ENCODE measurements around the gene UCHL1. TPM values are rescaled to one million over a fixed set of nuclear protein-coding genes. Genes with fewer than 3 reads are reported as not detected.
"Not testable (repeated sequence)": the region's sequence is repeated elsewhere in the genome, so short reads cannot be mapped to it uniquely, and the experiment has no call there.

Gene UCHL1
- total RNA-seq, 2 experiments from 2014 or later, result 0.34 to 0.37 TPM

DNA sequence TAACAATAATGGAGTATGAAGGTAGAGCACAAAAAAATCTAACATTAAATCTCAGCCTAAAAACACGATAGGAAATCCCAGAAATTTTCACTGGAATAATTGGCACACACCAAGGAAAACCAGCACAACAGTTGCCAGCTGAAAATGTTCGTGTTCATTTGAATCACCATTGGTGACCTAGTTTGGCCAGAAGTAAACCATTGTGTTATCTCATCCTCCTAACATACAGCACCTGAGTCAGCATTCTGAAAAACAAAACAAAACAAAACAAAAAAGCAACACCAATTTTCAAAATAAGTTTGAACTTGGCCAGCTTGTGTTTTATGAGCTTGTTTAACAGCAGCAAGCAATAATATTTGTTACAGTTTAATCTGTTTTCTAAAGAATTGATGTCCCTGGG, 41.1 kb downstream of the UCHL1 start:
- DNase-seq, result no peak
- CTCF ChIA-PET, result no interaction called here
- Mint-ChIP-seq H3K9me3 (ENCODE audit: insufficient read depth) (peaks cover 10% of the 10 kb centered on the region), H3K27me3 (ENCODE audit: low read depth) (no peaks in the 10 kb centered on the region), H3K36me3 (ENCODE audit: low read depth) (no peaks in the 10 kb centered on the region), H3K4me3 (no peak overlapping the region), H3K4me1 (ENCODE audit: low read depth) (no peaks in the 10 kb centered on the region), H3K27ac (no peak overlapping the region)
- POLR2A ChIA-PET, result no interaction called here
- ATAC-seq, result no peak

DNA sequence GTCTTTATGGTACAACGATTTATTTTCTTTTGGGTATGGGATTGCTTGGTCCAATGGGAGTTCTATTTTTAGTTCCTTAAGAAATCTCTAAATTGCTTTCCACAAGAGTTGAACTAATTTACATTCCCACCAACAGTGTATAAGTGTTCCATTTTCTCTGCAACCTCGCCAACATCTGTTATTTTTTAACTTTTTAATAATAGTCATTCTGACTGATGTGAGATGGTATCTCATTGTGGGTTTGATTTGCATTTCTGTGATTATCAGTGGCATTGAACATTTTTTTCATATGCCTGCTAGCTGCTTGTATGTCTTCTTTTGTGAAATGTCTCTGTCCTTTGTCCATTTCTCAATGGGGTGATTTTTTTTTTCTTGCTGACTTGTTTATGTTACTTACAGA, 42.8 kb downstream of the UCHL1 start:
- peaks cover 10% of the 10 kb centered on the region for H3K9me3 Mint-ChIP-seq (ENCODE audit: insufficient read depth)
- no peak overlapping the region for H3K27ac Mint-ChIP-seq
- no peaks in the 10 kb centered on the region for H3K4me1 Mint-ChIP-seq (ENCODE audit: low read depth)
- ATAC-seq (no peak), DNase-seq (no peak)
- ChIA-PET CTCF (no interaction called here), POLR2A (no interaction called here)
- no peaks in the 10 kb centered on the region for H3K36me3 Mint-ChIP-seq (ENCODE audit: low read depth)
- no peak overlapping the region for H3K4me3 Mint-ChIP-seq
- no peaks in the 10 kb centered on the region for H3K27me3 Mint-ChIP-seq (ENCODE audit: low read depth)

DNA sequence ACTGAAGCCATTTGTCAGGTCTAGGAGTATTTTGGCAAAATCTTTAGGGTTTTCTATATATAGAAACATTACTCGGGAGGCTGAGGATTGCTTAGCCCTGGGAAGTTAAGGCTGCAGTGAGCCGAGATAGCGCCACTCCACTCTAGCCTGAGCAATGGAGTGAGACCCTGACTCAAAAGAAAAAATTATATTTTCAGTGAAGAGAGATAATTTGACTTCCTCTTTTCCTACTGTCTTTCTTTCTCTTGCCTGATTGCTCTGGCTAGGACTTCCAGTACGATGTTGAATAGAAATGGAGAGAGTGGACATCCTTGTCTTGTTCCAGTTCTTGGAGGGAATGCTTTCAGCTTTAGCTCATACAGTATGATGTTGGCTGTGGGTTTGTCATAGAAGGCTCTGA, 44.4 kb downstream of the UCHL1 start:
- Mint-ChIP-seq H3K9me3 (ENCODE audit: insufficient read depth) (no peaks in the 10 kb centered on the region), H3K4me3 (no peak overlapping the region), H3K36me3 (ENCODE audit: low read depth) (no peaks in the 10 kb centered on the region), H3K27me3 (ENCODE audit: low read depth) (no peaks in the 10 kb centered on the region), H3K27ac (no peak overlapping the region), H3K4me1 (ENCODE audit: low read depth) (no peaks in the 10 kb centered on the region)
- ATAC-seq (no peak), DNase-seq (no peak)
- ChIA-PET POLR2A (no interaction called here), CTCF (no interaction called here)

DNA sequence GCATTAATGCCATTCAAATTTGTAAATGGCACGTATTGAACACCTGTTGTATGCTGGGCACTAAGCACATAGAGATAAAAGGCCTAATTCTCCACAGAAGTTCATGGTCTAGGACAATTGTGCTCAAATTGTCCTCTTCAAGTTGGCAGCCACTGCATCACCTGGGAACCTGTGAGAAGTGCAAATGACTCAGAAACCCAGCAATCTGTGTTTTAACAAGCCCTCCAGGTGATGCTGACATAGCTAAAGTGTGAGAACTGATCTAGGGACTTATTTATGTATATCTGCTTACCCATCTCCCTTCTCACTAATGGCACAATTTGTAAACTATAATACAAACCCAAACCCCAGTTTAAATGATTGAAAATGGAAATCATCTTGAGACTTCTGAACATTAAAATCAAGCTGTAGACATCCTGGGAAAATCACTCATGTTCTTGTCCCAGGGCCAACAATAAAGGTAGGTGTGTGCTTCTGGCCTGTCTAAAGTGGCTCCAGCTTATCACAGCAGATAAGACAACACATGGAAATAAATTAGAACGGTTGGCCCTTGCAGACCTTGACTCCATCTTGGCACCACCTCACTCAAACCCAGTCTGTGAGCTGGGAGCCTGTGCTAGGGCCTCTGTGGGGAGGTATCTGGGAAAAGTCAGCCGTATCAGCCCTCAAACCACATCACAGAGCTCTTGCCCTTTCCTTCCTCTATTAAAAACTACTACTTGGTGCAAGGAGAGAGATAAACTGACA, 46.8 kb downstream of the UCHL1 start:
- no peak for DNase-seq
- Mint-ChIP-seq H3K27me3 (ENCODE audit: low read depth) (no peaks in the 10 kb centered on the region), H3K27ac (no peak overlapping the region), H3K4me1 (ENCODE audit: low read depth) (no peaks in the 10 kb centered on the region), H3K4me3 (no peak overlapping the region), H3K36me3 (ENCODE audit: low read depth) (no peaks in the 10 kb centered on the region), H3K9me3 (ENCODE audit: insufficient read depth) (no peaks in the 10 kb centered on the region)
- CTCF ChIA-PET, result no interaction called here
- POLR2A ChIA-PET, result no interaction called here
- ATAC-seq, result no peak

DNA sequence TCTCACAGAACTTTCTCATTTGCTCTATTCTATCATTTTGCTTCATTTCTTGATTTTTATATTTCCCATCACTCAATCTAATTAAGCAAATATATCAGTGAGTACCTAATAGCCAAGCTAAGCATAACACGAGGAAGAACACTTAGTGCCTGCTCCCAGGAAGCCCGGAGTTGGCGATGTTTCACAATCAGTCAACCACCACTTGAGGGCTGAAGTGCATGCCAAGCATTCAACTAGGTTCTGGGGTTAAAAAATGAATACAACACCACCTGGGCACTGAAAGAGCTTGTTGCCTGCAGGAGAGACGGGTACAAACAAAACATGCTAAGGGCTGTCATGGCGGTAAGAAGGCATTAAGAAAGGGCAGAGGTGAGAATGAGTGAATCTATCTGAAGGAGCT, 47.5 kb downstream of the UCHL1 start:
- ATAC-seq, result no peak
- DNase-seq, result no peak
- H3K4me1 Mint-ChIP-seq (ENCODE audit: low read depth), result no peaks in the 10 kb centered on the region
- POLR2A ChIA-PET, result no interaction called here
- H3K27ac Mint-ChIP-seq, result no peak overlapping the region
- H3K4me3 Mint-ChIP-seq, result no peak overlapping the region
- no peaks in the 10 kb centered on the region for H3K27me3 Mint-ChIP-seq (ENCODE audit: low read depth)
- no peaks in the 10 kb centered on the region for H3K36me3 Mint-ChIP-seq (ENCODE audit: low read depth)
- CTCF ChIA-PET, result no interaction called here
- H3K9me3 Mint-ChIP-seq (ENCODE audit: insufficient read depth), result no peaks in the 10 kb centered on the region

DNA sequence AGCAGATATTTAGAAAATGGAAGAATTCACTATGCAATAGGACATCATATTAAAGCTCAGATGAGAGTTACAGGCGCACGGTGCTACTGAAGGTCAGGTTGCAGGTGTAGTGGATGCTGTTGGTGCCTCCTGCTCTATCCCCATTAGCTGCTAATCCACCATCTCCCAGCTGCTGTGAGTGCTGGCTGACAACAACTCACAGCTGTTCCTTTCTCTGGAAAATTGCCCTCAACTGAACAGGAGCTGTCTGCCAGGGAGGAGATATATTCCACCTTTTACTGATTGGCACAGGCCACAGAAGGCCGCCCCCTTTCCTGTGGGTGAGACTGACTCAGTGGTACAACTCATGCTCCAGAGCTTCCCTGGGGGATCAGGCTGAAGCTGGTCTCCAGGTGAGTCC, 48.7 kb downstream of the UCHL1 start:
- Mint-ChIP-seq H3K27ac (no peak overlapping the region), H3K27me3 (ENCODE audit: low read depth) (no peaks in the 10 kb centered on the region), H3K4me3 (no peak overlapping the region), H3K4me1 (ENCODE audit: low read depth) (no peaks in the 10 kb centered on the region), H3K36me3 (ENCODE audit: low read depth) (no peaks in the 10 kb centered on the region), H3K9me3 (ENCODE audit: insufficient read depth) (no peaks in the 10 kb centered on the region)
- POLR2A ChIA-PET, result no interaction called here
- CTCF ChIA-PET, result interaction anchor here (1.3 kb wide), 1 partner anchor 25 kb away, joined by 4 read pairs; no protein-coding TSS in a partner anchor
- DNase-seq, result no peak
- ATAC-seq, result no peak

DNA sequence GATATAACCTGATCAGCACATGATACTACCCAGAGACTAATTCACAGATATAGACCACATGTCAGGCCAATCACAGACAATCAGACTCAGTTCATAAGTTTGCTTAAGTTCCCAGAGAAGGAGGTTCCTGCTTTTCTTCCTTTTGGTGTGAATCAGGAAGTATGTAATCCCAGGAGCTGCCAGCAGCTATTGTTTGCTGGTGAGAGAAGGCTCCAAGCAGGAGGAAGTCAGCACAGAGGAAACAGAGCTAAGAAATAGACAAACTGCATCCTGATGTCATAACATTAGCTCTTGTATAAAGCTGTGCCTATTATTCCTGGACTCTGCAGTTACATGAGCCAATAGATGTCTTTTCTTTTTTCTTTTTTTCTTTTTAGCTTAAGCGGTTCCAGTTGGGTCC, 50.9 kb downstream of the UCHL1 start:
- ATAC-seq (no peak), DNase-seq (no peak)
- peaks cover 5% of the 10 kb centered on the region for H3K9me3 Mint-ChIP-seq (ENCODE audit: insufficient read depth)
- no peak overlapping the region for H3K27ac Mint-ChIP-seq
- H3K4me3 Mint-ChIP-seq, result no peak overlapping the region
- H3K4me1 Mint-ChIP-seq (ENCODE audit: low read depth), result no peaks in the 10 kb centered on the region
- no peaks in the 10 kb centered on the region for H3K27me3 Mint-ChIP-seq (ENCODE audit: low read depth)
- POLR2A ChIA-PET, result no interaction called here
- no peaks in the 10 kb centered on the region for H3K36me3 Mint-ChIP-seq (ENCODE audit: low read depth)
- CTCF ChIA-PET, result no interaction called here

DNA sequence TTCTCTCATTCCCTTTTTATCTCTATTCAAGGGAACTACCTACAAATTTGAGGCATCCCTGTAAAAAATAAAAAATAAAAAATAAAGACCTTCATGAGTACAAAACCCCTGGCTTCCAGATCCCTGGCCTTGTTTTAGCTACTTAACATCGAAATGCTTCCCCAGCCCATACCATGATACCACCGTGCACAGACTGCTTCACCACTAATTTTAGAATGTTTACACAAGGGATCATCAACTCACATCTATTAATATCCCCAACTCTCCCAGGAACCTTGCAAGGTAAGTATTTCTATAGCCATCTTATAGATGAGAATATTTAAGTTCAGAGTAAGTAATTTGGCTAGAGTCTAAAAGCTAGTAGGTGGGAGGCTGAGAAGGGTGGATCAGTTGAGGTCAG, 51.7 kb downstream of the UCHL1 start:
- ATAC-seq (no peak), DNase-seq (no peak)
- H3K27me3 Mint-ChIP-seq (ENCODE audit: low read depth), result no peaks in the 10 kb centered on the region
- H3K4me3 Mint-ChIP-seq, result no peak overlapping the region
- peaks cover 5% of the 10 kb centered on the region for H3K9me3 Mint-ChIP-seq (ENCODE audit: insufficient read depth)
- H3K36me3 Mint-ChIP-seq (ENCODE audit: low read depth), result no peaks in the 10 kb centered on the region
- ChIA-PET POLR2A (no interaction called here), CTCF (no interaction called here)
- no peak overlapping the region for H3K27ac Mint-ChIP-seq
- H3K4me1 Mint-ChIP-seq (ENCODE audit: low read depth), result no peaks in the 10 kb centered on the region

DNA sequence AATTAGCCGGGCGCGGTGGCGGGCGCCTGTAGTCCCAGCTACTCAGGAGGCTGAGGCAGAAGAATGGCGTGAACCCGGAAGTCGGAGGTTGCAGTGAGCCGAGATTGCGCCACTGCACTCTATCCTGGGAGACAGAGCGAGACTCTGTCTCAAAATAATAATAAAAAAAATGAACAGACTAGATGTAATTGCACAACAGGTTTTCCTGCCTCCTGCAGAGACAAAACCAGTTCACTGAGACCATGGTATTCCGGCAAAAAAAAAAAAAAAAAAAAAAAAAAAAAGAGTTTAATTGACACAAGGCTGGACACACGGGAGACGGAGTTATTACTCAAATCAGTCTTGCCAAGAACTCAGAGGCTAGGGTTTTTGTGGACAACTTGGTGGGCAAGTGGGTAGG, 58.7 kb downstream of the UCHL1 start:
- CTCF ChIA-PET; ATAC-seq; H3K36me3 Mint-ChIP-seq (ENCODE audit: low read depth); DNase-seq; POLR2A ChIA-PET; H3K27me3 Mint-ChIP-seq (ENCODE audit: low read depth); H3K4me1 Mint-ChIP-seq (ENCODE audit: low read depth); H3K27ac Mint-ChIP-seq; H3K9me3 Mint-ChIP-seq (ENCODE audit: insufficient read depth); H3K4me3 Mint-ChIP-seq: not testable (repeated sequence)

DNA sequence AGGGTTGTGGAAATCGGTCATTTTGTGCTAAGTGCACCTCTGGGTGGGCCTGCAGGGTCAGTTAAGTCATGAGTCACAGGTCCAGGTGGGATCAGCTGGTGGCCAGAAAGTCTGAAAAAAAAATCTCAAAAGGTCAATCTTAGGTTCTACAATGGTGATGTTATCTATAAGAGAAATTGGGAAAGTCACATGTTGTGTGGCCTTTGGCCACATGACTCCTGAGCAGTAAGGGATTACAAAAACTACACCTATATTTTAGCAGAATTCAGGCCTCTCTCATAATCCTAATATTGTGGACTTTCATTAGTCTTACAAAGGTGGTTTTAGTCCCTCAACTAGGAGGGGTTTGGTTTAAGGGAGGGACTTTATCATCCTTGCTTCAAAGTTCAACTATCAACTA, 59.1 kb downstream of the UCHL1 start:
- Mint-ChIP-seq H3K27ac (no peak overlapping the region), H3K9me3 (ENCODE audit: insufficient read depth) (peaks cover 5% of the 10 kb centered on the region), H3K27me3 (ENCODE audit: low read depth) (no peaks in the 10 kb centered on the region), H3K36me3 (ENCODE audit: low read depth) (no peaks in the 10 kb centered on the region), H3K4me1 (ENCODE audit: low read depth) (no peaks in the 10 kb centered on the region), H3K4me3 (no peak overlapping the region)
- no peak for DNase-seq
- CTCF ChIA-PET, result no interaction called here
- ATAC-seq, result no peak
- POLR2A ChIA-PET, result no interaction called here

Other genes starting within 250 kb of the UCHL1 start
- gene APBB2, start 42.4 kb upstream of the UCHL1 start, total RNA-seq, result under 1 TPM; 0.53 to 0.57 TPM

Measured in activated CD8-positive, alpha-beta T cell treated with anti-CD3 and anti-CD28 coated beads, Interleukin-2, amount 10 ng/mL, durations not matched to agents 7 days and 5 days (primary cell).